ENCODE results near the gene KMT2A.
A peak's percentile ranks its signal among the peaks of the same experiment; 100 is the strongest.

Gene KMT2A

GRCh38 chr11:118436639-118437207 is 431 bp downstream of the KMT2A start:
- peak overlapping the region; percentile 89 for H3K4me3 ChIP-seq (ENCODE audit: low read depth, low read length)
- TF ChIP-seq, protein P1, sequence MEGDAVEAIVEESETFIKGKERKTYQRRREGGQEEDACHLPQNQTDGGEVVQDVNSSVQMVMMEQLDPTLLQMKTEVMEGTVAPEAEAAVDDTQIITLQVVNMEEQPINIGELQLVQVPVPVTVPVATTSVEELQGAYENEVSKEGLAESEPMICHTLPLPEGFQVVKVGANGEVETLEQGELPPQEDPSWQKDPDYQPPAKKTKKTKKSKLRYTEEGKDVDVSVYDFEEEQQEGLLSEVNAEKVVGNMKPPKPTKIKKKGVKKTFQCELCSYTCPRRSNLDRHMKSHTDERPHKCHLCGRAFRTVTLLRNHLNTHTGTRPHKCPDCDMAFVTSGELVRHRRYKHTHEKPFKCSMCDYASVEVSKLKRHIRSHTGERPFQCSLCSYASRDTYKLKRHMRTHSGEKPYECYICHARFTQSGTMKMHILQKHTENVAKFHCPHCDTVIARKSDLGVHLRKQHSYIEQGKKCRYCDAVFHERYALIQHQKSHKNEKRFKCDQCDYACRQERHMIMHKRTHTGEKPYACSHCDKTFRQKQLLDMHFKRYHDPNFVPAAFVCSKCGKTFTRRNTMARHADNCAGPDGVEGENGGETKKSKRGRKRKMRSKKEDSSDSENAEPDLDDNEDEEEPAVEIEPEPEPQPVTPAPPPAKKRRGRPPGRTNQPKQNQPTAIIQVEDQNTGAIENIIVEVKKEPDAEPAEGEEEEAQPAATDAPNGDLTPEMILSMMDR (IDR thresholded peaks at IDR 0.05; ENCODE audit: low read depth, low read length): no peak

GRCh38 chr11:118437208-118438125 is 1.2 kb downstream of the KMT2A start:
- TF ChIP-seq, protein P1 (IDR thresholded peaks at IDR 0.05; ENCODE audit: low read depth, low read length): no peak
- peak overlapping the region; percentile 89 for H3K4me3 ChIP-seq (ENCODE audit: low read depth, low read length)

DNA sequence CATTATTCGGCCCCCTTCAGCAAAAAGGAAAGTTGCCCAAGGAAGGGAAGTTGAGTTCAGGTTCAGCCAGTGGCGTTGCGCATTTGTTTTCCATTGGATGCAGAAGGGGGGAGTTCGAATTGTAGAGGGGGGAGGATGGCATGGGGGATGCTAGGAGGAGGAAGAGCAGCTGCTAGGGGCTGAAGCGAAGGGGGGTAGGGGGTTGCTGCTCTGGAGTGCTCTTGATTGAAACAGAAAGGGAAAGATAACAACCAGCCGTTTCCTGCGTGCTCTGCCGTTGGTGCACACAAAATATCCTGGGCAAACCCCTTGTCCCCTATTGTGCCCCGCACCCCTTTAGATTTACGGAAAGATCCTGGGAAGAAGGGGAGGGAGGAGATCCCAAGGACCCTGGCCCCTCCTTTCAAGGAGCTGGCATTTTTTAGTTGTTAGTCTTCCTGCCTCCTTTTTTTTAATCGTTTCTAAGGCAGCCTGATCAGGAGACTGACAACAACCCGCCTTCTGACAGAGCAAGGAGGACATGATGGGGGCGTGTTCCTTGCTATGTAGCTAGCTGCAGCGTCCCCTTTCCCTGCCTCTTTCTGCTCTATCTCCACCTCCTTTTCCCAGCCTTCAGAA is 2.1 kb downstream of the KMT2A start:
- TF ChIP-seq, protein P1 (IDR thresholded peaks at IDR 0.05; ENCODE audit: low read depth, low read length): no peak
- H3K4me3 ChIP-seq (ENCODE audit: low read depth, low read length): peak overlapping the region; percentile 89

GRCh38 chr11:118439646-118440045 is 3.4 kb downstream of the KMT2A start:
- no peak overlapping the region for H3K4me3 ChIP-seq (ENCODE audit: low read depth, low read length)
- TF ChIP-seq, protein P1 (IDR thresholded peaks at IDR 0.05; ENCODE audit: low read depth, low read length): no peak

DNA sequence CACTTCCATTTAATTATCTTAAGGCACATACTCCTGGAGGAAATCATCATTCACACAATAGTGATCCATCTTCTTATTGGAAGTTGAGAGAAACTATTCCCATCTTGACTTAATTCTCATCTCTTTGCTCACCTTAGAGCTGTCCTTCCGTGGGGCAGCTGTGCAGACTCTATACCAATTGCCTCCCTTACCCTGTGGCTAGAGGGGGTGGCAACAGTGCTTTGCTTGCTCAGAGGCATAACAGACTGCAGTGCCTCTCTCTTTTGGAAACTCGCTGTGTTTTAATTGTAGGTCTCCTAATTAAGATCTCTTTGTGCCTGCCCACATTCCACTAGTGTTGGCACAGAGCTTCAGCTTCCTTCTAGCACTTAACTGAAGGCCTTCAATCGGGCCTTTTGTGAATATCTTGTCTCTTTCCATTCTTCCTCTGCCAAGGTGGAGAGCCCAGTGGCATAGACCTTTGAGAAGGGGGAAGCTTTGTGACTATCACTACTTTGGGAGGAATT is 5.5 kb downstream of the KMT2A start:
- TF ChIP-seq, protein P1 (IDR thresholded peaks at IDR 0.05; ENCODE audit: low read depth, low read length): no peak
- no peak overlapping the region for H3K4me3 ChIP-seq (ENCODE audit: low read depth, low read length)

- H3K4me3 ChIP-seq (ENCODE audit: low read depth, low read length): no peak overlapping the region
- TF ChIP-seq, protein P1 (IDR thresholded peaks at IDR 0.05; ENCODE audit: low read depth, low read length): no peak
Observed at GRCh38 chr11:118442301-118442700, 6.0 kb downstream of the KMT2A start.
